ENCODE measurements around the gene PGPEP1.
"Not testable (repeated sequence)": the region's sequence is repeated elsewhere in the genome, so short reads cannot be mapped to it uniquely, and the experiment has no call there.

Gene PGPEP1

GRCh38 chr19:18332917-18333530, 7.4 kb upstream of the PGPEP1 start:
- DNase-seq: no peak

DNA sequence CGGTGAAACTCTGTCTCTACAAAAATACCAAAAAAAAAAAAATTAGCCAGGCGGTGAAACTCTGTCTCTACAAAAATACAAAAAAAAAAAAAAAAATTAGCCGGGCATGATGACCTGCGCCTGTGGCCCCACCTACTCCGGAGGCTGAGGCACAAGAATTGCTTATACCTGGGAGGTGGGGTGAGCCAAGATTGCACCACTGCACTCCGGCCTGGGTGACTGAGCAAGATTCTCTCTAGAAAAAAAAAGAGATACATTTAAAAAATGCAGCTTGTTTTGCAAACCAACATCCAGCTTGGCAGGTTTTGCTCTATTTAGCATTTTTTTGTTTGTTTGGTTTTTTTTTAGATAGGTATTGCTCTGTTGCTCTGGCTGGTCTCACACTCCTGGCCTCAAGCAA, 6.7 kb upstream of the PGPEP1 start:
- DNase-seq: no peak

DNA sequence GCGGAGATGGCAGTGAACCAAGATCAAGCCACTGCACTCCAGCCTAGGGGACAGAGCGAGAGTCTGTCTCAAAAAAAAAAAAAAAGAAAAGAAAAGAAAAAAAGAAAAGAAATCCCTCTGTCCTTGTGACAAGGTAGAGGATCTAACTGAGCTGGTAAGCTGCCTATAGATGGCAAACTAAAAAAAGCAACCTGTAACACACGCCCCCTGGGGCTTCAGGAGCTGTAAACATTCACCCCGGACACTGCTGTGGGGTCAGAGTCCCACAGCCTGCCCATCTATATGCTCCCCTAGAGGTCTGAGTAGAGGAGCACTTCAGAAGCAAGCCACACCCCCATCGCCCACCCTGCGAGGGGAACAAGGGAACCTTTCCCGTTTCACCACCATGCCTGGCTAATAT, 4.3 kb upstream of the PGPEP1 start:
- DNase-seq: no peak

DNA sequence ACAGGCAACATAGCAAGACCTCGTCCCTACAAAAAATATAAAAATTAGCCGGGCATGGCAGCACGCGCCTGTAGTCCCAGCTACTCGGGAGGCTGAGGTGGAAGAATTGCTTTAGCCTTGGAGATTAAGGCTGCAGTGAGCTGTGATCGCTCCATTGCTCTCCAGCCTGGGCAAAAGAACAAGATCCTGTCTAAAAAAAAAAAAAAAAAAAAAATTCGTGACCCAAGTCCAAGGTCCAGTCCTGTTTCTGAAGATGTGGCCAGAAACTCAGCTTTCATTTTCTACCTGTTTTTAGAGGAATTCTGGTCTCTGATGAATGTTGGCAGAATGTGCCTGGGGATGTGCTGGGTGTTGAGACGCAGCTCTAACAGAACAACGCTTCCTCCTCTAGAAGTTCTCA, 1.9 kb upstream of the PGPEP1 start:
- DNase-seq: no peak

DNA sequence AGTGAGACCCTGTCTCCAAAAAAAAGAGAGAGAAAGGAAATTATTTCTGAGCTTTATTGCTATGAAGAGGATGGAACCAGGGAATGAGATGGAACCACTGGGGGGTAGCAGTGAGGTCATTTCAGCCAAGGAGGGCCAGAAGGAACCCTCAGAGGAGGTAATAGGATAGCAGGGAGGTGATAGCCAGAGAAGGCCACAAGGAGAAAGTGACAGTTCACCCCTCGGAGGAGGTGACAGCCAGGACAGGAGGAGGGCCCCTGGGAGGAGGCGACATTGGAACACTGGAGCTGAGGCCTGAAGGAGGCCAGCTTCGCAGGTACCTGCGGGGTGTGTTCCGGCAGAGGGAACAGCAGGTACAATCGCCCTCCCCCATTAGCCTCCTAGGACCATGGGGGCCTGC, 675 bp upstream of the PGPEP1 start:
- no peak for DNase-seq

DNA sequence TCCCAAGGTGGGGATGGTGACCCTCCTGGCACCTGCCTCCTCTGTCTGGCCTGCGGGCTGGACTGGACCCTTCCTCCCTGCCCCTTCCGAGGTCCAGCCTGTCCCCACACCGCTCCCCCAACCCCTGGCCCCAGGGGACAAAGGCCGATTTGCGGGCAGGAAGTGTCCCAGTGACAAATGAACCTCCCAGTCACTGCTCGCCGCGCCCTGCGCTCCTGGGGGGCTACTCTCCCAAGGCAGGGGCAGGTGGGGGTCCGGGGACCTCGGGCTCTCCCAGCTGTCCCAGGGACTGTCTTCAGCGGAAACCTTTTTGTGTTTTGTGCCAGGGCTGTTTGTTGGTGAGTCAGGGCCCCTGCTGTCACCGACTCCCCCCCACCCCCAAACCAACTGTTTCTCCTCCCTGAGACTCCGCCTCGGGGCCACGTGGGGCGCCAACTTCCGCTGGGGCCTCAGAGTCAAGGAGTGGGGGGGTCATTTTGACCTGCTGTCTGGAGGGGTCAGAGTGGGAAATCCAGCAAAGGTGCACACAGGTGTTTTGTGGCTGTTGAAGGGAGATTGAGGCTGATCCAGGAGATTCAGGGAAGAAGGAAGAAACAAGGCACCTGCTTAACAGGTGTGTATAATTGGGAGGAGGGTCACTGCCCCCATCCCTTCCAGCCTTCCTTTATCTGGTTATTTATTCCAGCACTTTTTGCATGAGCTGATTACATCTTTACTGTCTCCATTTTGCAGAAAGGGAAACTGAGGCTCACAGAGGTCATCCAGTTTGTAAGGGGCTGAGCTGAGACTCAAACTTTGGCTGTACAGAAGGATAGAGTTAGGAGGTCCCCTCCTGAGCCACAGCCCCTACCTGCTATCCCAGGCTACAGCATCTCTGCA, 831 bp downstream of the PGPEP1 start:
- peak in 2 of 3 experiments; percentile 28 to 34 for DNase-seq

DNA sequence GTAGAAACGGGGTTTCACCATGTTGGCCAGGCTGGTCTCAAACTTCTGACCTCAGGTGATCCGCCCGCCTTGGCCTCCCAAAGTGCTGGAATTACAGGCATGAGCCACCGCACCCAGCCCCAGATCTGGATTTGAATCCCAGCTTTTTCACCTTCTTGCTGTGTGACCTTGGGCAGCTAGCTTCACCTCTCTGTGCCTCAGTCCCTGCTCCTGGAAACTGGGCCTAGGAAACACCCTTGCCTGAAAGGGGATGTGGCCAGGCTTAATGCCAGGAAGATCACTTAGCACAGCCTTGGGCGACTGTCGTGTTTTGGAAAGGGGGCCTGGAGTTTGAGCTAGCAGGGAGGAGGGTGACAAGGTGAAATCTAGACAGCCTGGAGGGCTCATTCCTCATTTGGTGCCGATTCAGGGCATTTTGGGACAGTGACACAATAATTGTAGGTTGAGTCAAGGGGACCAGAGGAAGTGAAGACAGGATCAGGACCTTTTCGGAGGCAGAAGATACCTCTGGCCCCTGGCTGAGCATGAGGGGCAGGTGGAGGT, 1.8 kb downstream of the PGPEP1 start:
- no peak for DNase-seq

- DNase-seq: no peak
Measured at GRCh38 chr19:18344582-18344950, 4.2 kb downstream of the PGPEP1 start.

- no peak for DNase-seq
Measured at GRCh38 chr19:18345296-18345695, 4.9 kb downstream of the PGPEP1 start.

GRCh38 chr19:18346091-18346490, 5.7 kb downstream of the PGPEP1 start:
- DNase-seq: peak in 2 of 3 experiments; percentile 10 to 45

- no peak for DNase-seq
Measured at GRCh38 chr19:18348171-18348570, 7.8 kb downstream of the PGPEP1 start.

DNA sequence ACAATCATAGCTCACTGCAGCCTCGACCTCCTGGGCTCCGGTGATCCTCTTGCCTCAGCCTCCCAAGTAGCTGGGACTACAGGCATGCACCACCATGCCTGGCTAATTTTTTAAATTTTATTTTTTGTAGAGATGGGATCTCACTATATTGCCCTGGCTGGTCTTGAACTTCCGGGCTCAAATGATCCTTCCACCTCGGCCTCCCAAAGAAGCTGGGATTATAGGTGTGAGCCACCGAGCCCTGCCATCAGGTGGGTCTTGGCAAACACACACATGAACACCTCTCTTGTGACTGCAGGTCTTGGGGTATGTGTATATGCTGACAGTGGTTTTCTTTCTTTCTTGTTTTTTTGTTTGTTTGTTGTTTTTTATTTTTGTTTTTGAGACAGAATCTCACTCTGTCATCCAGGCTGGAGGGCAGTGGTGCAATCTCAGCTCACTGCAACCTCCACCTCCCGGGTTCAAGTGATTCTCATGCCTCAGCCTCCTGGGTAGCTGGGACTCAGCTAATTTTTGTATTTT, 8.5 kb downstream of the PGPEP1 start:
- DNase-seq: not testable (repeated sequence)

DNA sequence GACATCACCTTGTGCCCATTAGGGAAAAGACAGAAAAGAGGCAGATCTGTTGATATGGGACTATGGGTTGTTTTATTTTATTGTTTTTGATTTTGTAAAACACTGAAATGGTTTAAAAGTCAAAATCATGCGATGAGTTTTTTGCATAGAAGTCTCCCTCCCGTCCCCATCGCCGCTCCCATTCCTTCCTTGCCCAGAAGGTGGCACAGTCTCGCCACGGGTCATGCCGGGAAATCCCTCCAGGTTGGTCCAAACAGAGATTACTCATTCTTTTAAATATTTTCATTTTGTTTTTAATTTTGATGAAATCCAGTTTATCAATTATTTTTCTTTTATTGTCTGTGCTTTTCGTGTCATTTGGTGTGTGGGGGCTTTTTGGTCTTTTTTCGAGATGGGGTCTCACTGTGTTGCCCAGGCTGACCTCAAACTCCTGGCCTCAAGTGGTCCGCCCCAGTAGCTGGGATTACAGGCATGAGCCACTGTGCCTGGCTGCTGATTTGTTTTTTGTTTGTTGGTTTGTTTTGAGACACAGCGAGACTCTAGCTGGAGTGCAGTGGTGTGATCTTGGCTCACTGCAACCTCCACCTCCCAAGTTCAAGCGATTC, 9.2 kb downstream of the PGPEP1 start:
- DNase-seq: peak; percentile 4 to 65 (median 13)

- no peak for DNase-seq
Measured at GRCh38 chr19:18350490-18350889, 10.1 kb downstream of the PGPEP1 start.

GRCh38 chr19:18351544-18351943, 11.1 kb downstream of the PGPEP1 start:
- DNase-seq: no peak

- DNase-seq: no peak
Measured at GRCh38 chr19:18353378-18354005, 13.1 kb downstream of the PGPEP1 start.

DNA sequence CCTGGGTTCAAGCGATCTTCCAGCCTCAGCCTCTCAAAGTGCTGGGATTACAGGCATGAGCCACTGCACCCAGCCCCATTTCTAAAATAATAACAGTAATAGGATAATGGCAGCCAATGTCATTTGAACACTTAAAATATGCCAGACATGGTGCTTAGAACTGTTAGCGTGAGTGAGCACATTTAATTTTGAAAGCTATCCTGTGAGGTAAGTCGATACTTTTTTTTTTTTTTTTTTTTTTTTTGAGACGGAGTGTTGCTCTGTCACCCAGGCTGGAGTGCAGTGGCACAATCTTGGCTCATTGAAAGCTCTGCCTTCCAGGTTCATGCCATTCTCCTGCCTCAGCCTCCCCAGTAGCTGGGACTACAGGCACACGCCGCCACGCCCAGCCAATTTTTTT, 14.3 kb downstream of the PGPEP1 start:
- DNase-seq: not testable (repeated sequence)

GRCh38 chr19:18357041-18357440, 16.6 kb downstream of the PGPEP1 start:
- DNase-seq: no peak

GRCh38 chr19:18361646-18362045, 21.2 kb downstream of the PGPEP1 start:
- DNase-seq: no peak

GRCh38 chr19:18362934-18363542, 22.6 kb downstream of the PGPEP1 start:
- no peak for DNase-seq

GRCh38 chr19:18363787-18364186, 23.4 kb downstream of the PGPEP1 start:
- no peak for DNase-seq

DNA sequence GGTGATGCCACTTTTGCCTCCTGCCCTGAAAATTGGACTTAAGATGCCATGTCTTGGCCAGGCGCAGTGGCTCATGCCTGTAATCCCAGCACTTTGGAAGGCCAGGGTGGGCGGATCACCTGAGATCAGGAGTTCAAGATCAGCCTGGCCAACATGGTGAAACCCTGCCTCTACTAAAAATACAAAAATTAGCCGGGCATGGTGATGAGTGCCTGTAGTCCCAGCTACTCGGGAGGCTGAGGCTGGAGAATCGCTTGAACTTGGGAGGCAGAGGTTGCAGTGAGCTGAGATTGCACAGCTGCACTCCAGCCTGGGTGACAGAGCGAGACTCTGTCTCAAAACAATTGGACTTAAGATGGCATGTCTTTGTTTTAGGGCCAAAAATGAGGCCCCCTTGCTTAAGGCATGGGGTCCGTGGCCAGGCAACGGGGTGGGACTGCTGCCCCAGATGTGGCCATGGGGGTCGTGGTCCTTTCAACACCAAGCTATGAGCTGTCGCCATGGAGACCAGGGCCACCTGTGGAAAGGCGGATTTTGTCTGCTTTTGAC, 24.0 kb downstream of the PGPEP1 start:
- DNase-seq: not testable (repeated sequence)

Data from NCI-H1417 (cell line).